ENCODE measurements around the gene ADSL. TPM values are rescaled to one million over a fixed set of nuclear protein-coding genes. Genes with fewer than 3 reads are reported as not detected.

ADSL gene
- total and polyA plus RNA-seq, 8 donors = 17.0 to 167 (median 36.6) TPM

- peaks cover 23 to 81% (median 42%) of the 10 kb centered on the region in 4 donors for H3K4me1 ChIP-seq
- 21 to 41% (median 31%) methylated on average over 10 of the region's 10 CpGs for WGBS, 5 donors
- peak overlapping the region in 2 of 4 donors; percentile 7 to 11 for H3K4me3 ChIP-seq
- peak overlapping the region; percentile 82 to 94 (median 86) for H3K27ac ChIP-seq
- DNase-seq = peak in 1 of 2 donors; percentile 66
- intact Hi-C loops (cut with DNase I; ENCODE audit: low total_unique reads) = no loop called here
- H3K36me3 ChIP-seq = no peaks in the 10 kb centered on the region
- H3K27me3 ChIP-seq = no peaks in the 10 kb centered on the region
- TF ChIP-seq EP300 (IDR thresholded peaks at IDR 0.05) = no peak
- TF ChIP-seq POLR2A (IDR thresholded peaks at IDR 0.05) = no peak
- TF ChIP-seq POLR2AphosphoS5 (IDR thresholded peaks at IDR 0.05) = peak in 2 of 3 donors; percentile 51 to 61
- no peaks in the 10 kb centered on the region for H3K9me3 ChIP-seq
Measured at GRCh38 chr22:40385036-40385782, 38.9 kb downstream of the ADSL start.

DNA sequence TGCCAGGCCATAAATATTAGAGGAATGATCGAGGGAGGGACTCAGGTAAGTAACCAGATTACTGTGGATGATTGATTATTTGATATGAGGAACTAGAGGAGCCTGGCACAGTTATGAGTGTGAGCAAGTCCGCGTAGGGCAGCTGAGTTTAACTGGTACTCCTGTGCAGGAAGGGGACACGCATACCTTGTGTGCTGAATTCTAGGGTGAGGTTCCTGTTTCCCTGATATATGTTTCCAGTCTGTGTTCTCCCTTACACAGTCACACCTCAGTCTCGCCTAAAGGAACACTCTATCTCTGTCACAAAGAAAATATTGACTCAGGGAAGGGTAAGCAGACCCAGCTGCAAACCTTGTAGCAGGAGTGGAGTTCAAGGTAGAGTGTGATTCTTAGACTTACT, 41.4 kb downstream of the ADSL start:
- H3K4me3 ChIP-seq = no peak overlapping the region
- DNase-seq = peak; percentile 82 to 87
- peak overlapping the region; percentile 82 to 87 (median 86) for H3K27ac ChIP-seq

GRCh38 chr22:40388231-40388630, 41.9 kb downstream of the ADSL start:
- TF ChIP-seq, protein P1, sequence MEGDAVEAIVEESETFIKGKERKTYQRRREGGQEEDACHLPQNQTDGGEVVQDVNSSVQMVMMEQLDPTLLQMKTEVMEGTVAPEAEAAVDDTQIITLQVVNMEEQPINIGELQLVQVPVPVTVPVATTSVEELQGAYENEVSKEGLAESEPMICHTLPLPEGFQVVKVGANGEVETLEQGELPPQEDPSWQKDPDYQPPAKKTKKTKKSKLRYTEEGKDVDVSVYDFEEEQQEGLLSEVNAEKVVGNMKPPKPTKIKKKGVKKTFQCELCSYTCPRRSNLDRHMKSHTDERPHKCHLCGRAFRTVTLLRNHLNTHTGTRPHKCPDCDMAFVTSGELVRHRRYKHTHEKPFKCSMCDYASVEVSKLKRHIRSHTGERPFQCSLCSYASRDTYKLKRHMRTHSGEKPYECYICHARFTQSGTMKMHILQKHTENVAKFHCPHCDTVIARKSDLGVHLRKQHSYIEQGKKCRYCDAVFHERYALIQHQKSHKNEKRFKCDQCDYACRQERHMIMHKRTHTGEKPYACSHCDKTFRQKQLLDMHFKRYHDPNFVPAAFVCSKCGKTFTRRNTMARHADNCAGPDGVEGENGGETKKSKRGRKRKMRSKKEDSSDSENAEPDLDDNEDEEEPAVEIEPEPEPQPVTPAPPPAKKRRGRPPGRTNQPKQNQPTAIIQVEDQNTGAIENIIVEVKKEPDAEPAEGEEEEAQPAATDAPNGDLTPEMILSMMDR (IDR thresholded peaks at IDR 0.05) = no peak
- no peak for TF ChIP-seq POLR2A (IDR thresholded peaks at IDR 0.05)
- no peak for TF ChIP-seq EP300 (IDR thresholded peaks at IDR 0.05)
- TF ChIP-seq POLR2AphosphoS5 (IDR thresholded peaks at IDR 0.05) = no peak
- 26 to 43% (median 33%) methylated on average over 4 of the region's 4 CpGs for WGBS, 5 donors
- H3K4me1 ChIP-seq = peaks cover 23 to 81% (median 41%) of the 10 kb centered on the region in 4 donors
- intact Hi-C loops (cut with DNase I; ENCODE audit: low total_unique reads) = no loop called here
- no peaks in the 10 kb centered on the region for H3K9me3 ChIP-seq
- H3K36me3 ChIP-seq = no peaks in the 10 kb centered on the region
- DNase-seq = peak in 1 of 2 donors; percentile 49
- H3K4me3 ChIP-seq = no peak overlapping the region
- H3K27ac ChIP-seq = peak overlapping the region; percentile 82 to 91 (median 86)
- H3K27me3 ChIP-seq = no peaks in the 10 kb centered on the region

More for the DNA sequence above, 41.4 kb downstream of the ADSL start:
- no peaks in the 10 kb centered on the region for H3K27me3 ChIP-seq
- H3K4me1 ChIP-seq = peaks cover 23 to 86% (median 40%) of the 10 kb centered on the region in 4 donors
- H3K9me3 ChIP-seq = no peaks in the 10 kb centered on the region
- H3K36me3 ChIP-seq = no peaks in the 10 kb centered on the region
- TF ChIP-seq POLR2A (IDR thresholded peaks at IDR 0.05) (peak in 1 of 4 donors; percentile 40), EP300 (IDR thresholded peaks at IDR 0.05) (no peak), POLR2AphosphoS5 (IDR thresholded peaks at IDR 0.05) (peak in 2 of 3 donors; percentile 86 to 90)
- WGBS, 5 donors = 38 to 63% (median 48%) methylated on average over 5 of the region's 5 CpGs
- intact Hi-C loops (cut with DNase I; ENCODE audit: low total_unique reads) = no loop called here

- whole genome bisulfite sequencing, 5 donors = 64 to 81% (median 72%) methylated on average over 2 of the region's 2 CpGs
- no peaks in the 10 kb centered on the region for H3K9me3 ChIP-seq
- H3K27ac ChIP-seq = peak overlapping the region in 3 of 5 donors; percentile 2 to 53 (median 15)
- H3K4me3 ChIP-seq = no peak overlapping the region
- H3K27me3 ChIP-seq = no peaks in the 10 kb centered on the region
- H3K4me1 ChIP-seq = peaks cover 19 to 81% (median 42%) of the 10 kb centered on the region in 4 donors
- H3K36me3 ChIP-seq = peaks cover 0 to 11% (median 9%) of the 10 kb centered on the region in 4 donors
- intact Hi-C loops (cut with DNase I; ENCODE audit: low total_unique reads) = no loop called here
- DNase-seq = no peak
- TF ChIP-seq EP300 (IDR thresholded peaks at IDR 0.05) (no peak), POLR2A (IDR thresholded peaks at IDR 0.05) (no peak), POLR2AphosphoS5 (IDR thresholded peaks at IDR 0.05) (no peak)
- TF ChIP-seq, protein P1 (IDR thresholded peaks at IDR 0.05) = no peak
Measured at GRCh38 chr22:40391417-40391816, 45.1 kb downstream of the ADSL start.

DNA sequence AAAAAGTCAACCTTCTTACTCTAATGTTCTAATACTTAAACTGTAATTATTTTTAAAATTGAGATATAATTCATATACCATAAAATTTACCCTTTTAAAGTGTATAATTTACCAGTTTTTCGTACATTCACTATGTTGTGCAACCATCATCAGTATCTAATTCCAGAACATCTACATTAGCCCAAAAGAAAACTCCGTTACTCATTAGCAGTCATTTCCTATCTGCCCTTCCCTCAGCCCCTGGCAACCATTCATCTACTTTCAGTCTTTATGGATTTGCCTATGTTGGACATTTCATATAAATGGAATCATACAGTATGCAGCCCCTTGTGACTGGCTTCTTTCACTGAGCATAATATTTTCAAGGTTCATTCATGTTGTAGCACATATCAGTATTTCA, 46.3 kb downstream of the ADSL start:
- peak overlapping the region in 1 of 5 donors; percentile 15 for H3K27ac ChIP-seq
- H3K9me3 ChIP-seq = no peaks in the 10 kb centered on the region
- no peak for DNase-seq
- H3K36me3 ChIP-seq = peaks cover 0 to 11% (median 9%) of the 10 kb centered on the region in 4 donors
- H3K4me3 ChIP-seq = no peak overlapping the region
- H3K27me3 ChIP-seq = no peaks in the 10 kb centered on the region
- peaks cover 17 to 82% (median 47%) of the 10 kb centered on the region in 4 donors for H3K4me1 ChIP-seq
- 76 to 83% (median 81%) methylated on average over 2 of the region's 2 CpGs for WGBS, 5 donors
- TF ChIP-seq, protein P1 (IDR thresholded peaks at IDR 0.05) = no peak
- TF ChIP-seq POLR2A (IDR thresholded peaks at IDR 0.05) = no peak
- TF ChIP-seq EP300 (IDR thresholded peaks at IDR 0.05) = no peak
- TF ChIP-seq POLR2AphosphoS5 (IDR thresholded peaks at IDR 0.05) = no peak
- intact Hi-C loops (cut with DNase I; ENCODE audit: low total_unique reads) = no loop called here

All from stomach (tissue), 9 donors.